ENCODE data around the gene PCP2. TPM values are rescaled to one million over a fixed set of nuclear protein-coding genes. Genes with fewer than 3 reads are reported as not detected.

The PCP2 gene
- total RNA-seq, 2 experiments from 2014 or later, result 1.9 to 2.1 TPM

DNA sequence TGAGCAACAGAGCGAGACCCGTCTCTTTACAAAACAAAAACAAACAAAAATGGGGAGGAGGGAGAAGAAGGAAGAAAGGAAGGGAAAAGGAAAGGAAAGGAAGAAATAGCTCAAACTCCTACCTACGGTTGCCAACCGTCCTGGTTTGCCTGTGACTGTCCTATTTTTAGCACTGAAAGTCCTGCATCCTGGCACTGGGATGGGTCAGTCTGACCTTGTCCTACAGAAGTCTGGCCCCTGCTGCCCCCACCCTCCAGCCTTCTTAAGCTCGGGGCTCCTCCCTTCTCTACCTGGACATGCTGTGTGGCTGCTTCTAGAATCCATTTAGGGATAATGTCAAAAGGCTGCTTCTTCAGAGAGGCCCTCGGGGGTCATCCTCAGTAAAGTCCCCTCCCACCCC is 2.2 kb upstream of the PCP2 start:
- Mint-ChIP-seq H3K9me3 (peaks cover 6% of the 10 kb centered on the region), H3K27me3 (no peaks in the 10 kb centered on the region), H3K27ac (no peak overlapping the region), H3K4me1 (peaks cover 44% of the 10 kb centered on the region), H3K36me3 (ENCODE audit: low read depth) (peaks cover 27% of the 10 kb centered on the region), H3K4me3 (peak overlapping the region; percentile 20)
- ChIA-PET POLR2A (interaction anchor here (1.1 to 1.5 kb wide), 2 partner anchors 11 to 12 kb away, joined by 3 to 4 read pairs; no protein-coding TSS in a partner anchor), CTCF (interaction anchor here (0.9 kb wide), 1 partner anchor 16 kb away, joined by 3 read pairs; no protein-coding TSS in a partner anchor)
- no peak for DNase-seq

DNA sequence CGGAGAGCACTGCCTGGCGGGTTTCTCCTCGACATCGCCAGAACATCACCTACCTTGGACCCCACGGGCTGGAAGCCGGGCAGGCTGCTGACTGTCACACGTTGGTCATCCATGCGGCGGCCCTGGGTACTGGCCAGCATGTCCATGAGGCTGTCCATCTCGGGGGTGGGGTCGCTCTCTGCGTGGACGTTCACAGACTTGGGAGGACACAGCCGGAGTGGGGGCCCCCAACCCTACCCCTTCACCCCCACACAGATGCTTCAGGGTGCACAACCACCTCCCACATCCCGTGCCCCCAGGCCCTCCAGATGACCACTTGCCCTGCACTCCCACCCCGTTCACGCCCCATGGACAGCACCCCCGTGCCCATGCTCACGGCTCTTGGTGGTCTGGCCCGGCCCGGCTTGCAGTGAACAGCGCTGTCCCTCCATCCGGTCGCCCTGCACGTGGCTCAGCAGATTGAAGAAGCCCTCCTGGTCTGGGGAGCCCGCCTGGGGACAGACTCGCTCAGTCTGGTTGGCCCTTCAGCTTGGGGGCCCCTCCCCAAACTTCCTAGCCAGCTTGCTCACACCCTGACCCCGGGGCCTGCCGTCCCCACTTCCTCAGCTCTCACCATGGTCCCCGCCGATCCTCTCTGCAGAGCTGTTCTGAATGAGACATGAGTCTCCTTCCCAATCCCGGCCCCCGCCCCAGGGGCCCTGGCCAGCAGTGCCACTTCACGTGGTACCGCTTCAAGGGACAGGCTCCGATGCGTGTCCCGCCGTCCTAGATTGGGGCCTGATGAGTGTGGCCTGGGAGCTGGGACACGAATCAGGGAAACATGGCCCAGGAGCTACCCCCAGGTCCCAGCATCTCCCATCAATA is 947 bp downstream of the PCP2 start:
- POLR2A ChIA-PET, result interaction anchor here (0.6 to 0.7 kb wide), 2 partner anchors 8 to 9 kb away, joined by 3 read pairs; no protein-coding TSS in a partner anchor
- H3K4me1 Mint-ChIP-seq, result peaks cover 48% of the 10 kb centered on the region

DNA sequence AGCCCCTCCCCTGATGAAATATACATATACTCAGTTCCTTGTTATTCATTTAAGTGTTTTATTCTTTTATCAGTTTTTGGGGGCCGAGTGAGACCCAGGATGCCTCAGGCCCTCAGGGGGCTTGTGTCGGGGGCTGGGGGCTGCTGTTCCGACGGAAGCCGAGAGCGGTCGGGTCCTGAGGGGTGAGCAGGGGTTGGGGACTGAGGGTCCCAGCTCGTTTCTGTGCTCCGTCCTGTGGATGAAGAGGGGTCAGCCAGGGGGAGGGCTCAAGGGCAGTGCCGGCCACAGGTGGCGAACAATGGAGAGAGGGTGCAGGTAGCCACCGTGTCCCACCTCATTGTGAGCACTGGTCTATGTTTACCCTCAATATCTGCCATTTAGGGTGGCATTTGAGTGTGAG is 1.9 kb downstream of the PCP2 start:
- no peaks in the 10 kb centered on the region for H3K9me3 Mint-ChIP-seq
- H3K36me3 Mint-ChIP-seq (ENCODE audit: low read depth), result peaks cover 14% of the 10 kb centered on the region
- H3K27me3 Mint-ChIP-seq, result no peaks in the 10 kb centered on the region
- peaks cover 44% of the 10 kb centered on the region for H3K4me1 Mint-ChIP-seq
- no peak overlapping the region for H3K27ac Mint-ChIP-seq
- H3K4me3 Mint-ChIP-seq, result peak overlapping the region; percentile 10
- POLR2A ChIA-PET, result interaction anchor here (0.9 to 2.4 kb wide), 2 partner anchors 13 to 17 kb away, joined by 4 to 5 read pairs; no protein-coding TSS in a partner anchor
- no peak for DNase-seq
- CTCF ChIA-PET, result no interaction called here

More for the DNA sequence above, 947 bp downstream of the PCP2 start:
- CTCF ChIA-PET, result interaction anchor here (1.2 kb wide), 1 partner anchor 48 kb away, joined by 4 read pairs; the partner anchor contains the start of gene TRAPPC5
- H3K27me3 Mint-ChIP-seq, result no peaks in the 10 kb centered on the region
- no peak for DNase-seq
- H3K9me3 Mint-ChIP-seq, result no peaks in the 10 kb centered on the region
- H3K4me3 Mint-ChIP-seq, result no peak overlapping the region
- H3K36me3 Mint-ChIP-seq (ENCODE audit: low read depth), result peaks cover 11% of the 10 kb centered on the region
- no peak overlapping the region for H3K27ac Mint-ChIP-seq

DNA sequence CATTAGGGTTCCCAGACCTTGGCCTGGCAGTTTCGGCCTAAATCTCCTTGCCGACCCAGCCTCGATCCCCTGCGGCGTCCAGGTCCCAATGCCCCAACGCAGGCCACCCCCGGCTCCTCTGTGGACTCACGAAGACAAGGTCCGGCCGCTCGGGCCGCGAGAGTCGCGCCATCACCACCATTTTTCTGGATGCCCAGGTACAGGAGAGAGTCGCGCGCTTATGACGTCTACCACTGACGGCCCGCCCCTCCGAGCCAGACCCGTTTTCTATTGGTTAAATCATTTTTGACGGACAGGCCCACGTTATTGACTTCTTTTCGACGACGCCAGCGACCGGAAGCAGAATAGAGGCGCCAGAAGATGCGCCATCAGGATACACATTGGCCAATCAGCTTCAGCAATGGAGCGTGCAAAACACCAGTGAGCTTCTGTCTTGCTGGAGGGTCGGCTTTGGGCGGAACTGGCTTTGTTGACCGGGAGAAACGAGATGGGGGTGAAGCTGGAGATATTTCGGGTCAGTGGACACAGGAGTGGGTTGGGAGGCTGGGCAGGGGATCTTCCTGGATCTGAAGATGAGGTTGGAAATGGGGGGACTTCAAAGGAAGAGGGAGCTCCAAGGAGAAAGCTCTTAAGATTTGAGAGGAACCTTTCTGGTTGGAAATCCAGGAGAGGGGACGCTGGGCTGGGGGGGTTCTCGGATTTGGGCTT is 4.0 kb downstream of the PCP2 start, which contains the start of the genes PET100 and XAB2:
Gene PET100, plus strand, starts transcription at position 447 of the 708 bp plus-strand sequence. Its CDS starts 41 bp downstream, at position 488.
Gene XAB2, minus strand, starts transcription at position 199 of the 708 bp plus-strand sequence. Its CDS starts 18 bp downstream, at position 181.
- H3K4me3 Mint-ChIP-seq, result peak within 1 kb of the TSS; percentile 99
- peaks cover 37% of the 10 kb centered on the region for H3K4me1 Mint-ChIP-seq
- peak within 1 kb of the TSS; percentile 99 for H3K27ac Mint-ChIP-seq
- H3K36me3 Mint-ChIP-seq (ENCODE audit: low read depth), result peaks cover 15% of the 10 kb centered on the region
- H3K27me3 Mint-ChIP-seq, result no peaks in the 10 kb centered on the region
- POLR2A ChIA-PET, result interaction anchor here (0.6 to 4.7 kb wide), 31 partner anchors 9 to 700 kb away, joined by 3 to 35 read pairs (median 4); partner anchors contain the start of genes ARHGEF18, MAP2K7, MCOLN1 and PNPLA6
- CTCF ChIA-PET, result interaction anchor here (0.7 to 2.1 kb wide), 8 partner anchors 23 to 530 kb away, joined by 3 to 26 read pairs (median 4); partner anchors contain the start of genes PNPLA6 and TRAPPC5
- DNase-seq, result peak; percentile 96
- no peaks in the 10 kb centered on the region for H3K9me3 Mint-ChIP-seq

DNA sequence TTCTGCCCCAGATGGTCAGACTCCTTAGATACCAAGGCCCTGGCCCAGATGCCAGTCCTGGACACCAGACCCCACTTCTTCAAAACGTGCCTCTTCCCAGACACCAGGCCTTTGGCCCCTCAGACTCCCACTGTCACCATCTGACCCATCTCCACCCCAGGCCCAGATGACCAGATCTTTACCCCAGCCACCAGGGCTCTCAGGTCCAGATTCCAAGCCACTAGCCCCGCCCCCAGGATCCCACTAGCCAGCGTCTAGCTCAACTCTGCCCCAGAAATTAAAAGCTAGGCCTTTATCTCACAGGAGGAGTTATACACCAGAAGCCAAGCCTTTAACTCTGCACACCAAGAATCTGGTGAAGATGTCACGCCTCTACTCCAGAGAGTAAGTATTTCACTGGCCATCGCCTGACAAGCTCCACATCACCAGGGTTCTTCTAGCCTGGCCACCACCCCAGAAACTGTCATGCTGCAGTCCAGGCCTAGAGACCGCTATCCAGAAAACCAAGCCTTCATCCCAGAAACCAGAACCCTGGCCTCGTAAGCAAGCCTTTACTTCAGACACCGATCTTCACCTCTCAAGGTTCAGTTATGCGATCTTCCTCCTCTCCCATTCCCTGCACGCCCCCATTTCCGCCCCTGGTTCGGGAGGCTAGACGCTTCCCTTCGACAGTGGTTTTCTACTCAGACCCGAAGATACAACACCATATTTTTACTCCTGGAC is 4.8 kb downstream of the PCP2 start:
- CTCF ChIA-PET, result interaction anchor here (1.0 to 2.1 kb wide), 6 partner anchors 24 to 529 kb away, joined by 3 to 14 read pairs (median 4); partner anchors contain the start of gene TRAPPC5
- POLR2A ChIA-PET, result interaction anchor here (0.8 to 4.7 kb wide), 19 partner anchors 9 to 559 kb away, joined by 3 to 35 read pairs (median 5); partner anchors contain the start of genes ARHGEF18, MAP2K7, MCOLN1 and PNPLA6
- peaks cover 37% of the 10 kb centered on the region for H3K4me1 Mint-ChIP-seq

DNA sequence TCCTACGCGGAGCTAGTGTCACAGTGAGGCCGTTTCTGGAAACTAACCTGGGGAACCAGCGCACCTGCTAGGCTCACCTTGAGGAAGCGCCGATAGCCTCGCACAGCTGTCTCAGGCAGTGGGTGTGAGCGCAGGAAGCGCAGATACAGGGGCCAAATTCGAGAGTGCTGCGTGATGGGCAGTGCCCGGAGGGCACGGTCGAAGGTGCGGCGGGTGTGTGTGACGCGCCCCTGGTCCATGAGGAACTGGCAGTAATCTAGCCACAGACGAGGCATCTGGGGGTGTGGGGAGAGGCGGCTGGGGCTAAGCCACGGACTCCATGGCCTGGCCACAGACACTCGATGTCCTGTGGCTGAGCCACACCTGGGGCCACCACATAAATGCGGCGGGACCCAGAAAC is 6.4 kb downstream of the PCP2 start:
- Mint-ChIP-seq H3K36me3 (ENCODE audit: low read depth) (peaks cover 26% of the 10 kb centered on the region), H3K4me1 (peaks cover 37% of the 10 kb centered on the region), H3K27ac (no peak overlapping the region), H3K9me3 (no peaks in the 10 kb centered on the region), H3K4me3 (no peak overlapping the region), H3K27me3 (no peaks in the 10 kb centered on the region)
- DNase-seq, result no peak
- ChIA-PET POLR2A (interaction anchor here (1.7 to 4.7 kb wide), 2 partner anchors 11 to 30 kb away, joined by 4 to 35 read pairs; partner anchors contain the start of gene STXBP2), CTCF (interaction anchor here (1.1 to 1.5 kb wide), 2 partner anchors 54 to 59 kb away, joined by 3 read pairs; partner anchors contain the start of gene TRAPPC5)

More for the DNA sequence above, 4.8 kb downstream of the PCP2 start:
- peak overlapping the region; percentile 99 for H3K4me3 Mint-ChIP-seq
- H3K27ac Mint-ChIP-seq, result peak overlapping the region; percentile 99
- peaks cover 17% of the 10 kb centered on the region for H3K36me3 Mint-ChIP-seq (ENCODE audit: low read depth)
- H3K27me3 Mint-ChIP-seq, result no peaks in the 10 kb centered on the region
- H3K9me3 Mint-ChIP-seq, result no peaks in the 10 kb centered on the region
- DNase-seq, result no peak

DNA sequence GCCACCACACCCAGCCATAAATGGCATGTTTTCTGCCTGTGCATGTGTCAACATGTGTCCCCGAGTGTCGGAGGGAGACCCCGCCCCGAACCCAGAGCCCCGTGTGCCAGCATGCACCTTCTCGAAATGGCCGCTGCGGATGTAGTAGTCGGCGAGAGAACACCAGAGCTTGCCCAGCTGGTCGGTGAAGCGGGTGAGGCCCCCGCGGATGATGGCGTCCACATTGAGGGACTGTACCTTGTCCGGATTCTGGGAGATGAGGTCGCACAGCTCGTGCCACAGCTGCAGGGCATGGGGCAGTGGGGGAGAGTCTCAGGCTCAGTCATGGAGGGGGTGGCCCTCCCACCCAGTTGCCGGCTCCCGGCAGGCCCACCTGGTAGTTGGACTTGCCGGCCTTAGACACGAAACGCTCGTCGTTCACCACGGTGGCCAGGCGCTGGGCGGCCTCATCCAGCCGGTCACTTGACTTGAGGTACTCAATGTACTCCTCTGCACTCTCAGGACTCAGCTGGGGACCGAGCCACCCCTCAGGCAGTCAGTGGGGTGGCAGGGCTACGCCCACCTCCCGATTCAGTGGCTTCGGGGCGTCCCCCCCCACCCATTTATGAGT is 7.7 kb downstream of the PCP2 start:
- H3K9me3 Mint-ChIP-seq, result no peaks in the 10 kb centered on the region
- H3K4me1 Mint-ChIP-seq, result peaks cover 31% of the 10 kb centered on the region
- H3K36me3 Mint-ChIP-seq (ENCODE audit: low read depth), result peaks cover 33% of the 10 kb centered on the region
- ChIA-PET POLR2A (interaction anchor here (4.7 kb wide), 1 partner anchor 12 kb away, joined by 35 read pairs; the partner anchor contains the start of gene STXBP2), CTCF (no interaction called here)
- H3K4me3 Mint-ChIP-seq, result no peak overlapping the region
- no peak for DNase-seq
- H3K27me3 Mint-ChIP-seq, result no peaks in the 10 kb centered on the region
- H3K27ac Mint-ChIP-seq, result no peak overlapping the region

DNA sequence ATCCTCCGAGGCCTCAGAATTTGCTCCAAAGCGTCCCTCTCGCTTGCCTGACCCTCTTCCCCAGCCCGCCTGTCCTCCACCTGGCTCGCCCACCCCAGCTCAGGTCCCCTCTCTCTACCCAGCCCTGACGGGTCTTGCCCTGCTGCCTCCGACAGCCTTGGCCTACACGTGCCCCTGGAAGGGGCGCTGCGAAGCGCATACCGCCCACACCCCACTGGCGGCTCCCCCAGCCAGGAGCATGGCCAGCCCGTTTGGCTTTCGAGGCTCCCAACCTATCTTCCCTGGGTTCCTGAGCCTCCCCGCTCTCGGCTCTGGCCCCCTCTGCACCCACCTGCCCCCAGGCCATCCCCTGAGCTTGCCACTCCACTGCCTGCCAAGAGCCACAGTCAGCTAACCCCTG is 8.7 kb downstream of the PCP2 start:
- CTCF ChIA-PET, result no interaction called here
- POLR2A ChIA-PET, result interaction anchor here (1.0 to 1.2 kb wide), 2 partner anchors 8 to 11 kb away, joined by 3 to 4 read pairs; no protein-coding TSS in a partner anchor
- H3K36me3 Mint-ChIP-seq (ENCODE audit: low read depth), result peaks cover 33% of the 10 kb centered on the region
- DNase-seq, result no peak
- H3K4me3 Mint-ChIP-seq, result no peak overlapping the region
- H3K27ac Mint-ChIP-seq, result no peak overlapping the region
- H3K9me3 Mint-ChIP-seq, result no peaks in the 10 kb centered on the region
- H3K27me3 Mint-ChIP-seq, result no peaks in the 10 kb centered on the region
- peaks cover 23% of the 10 kb centered on the region for H3K4me1 Mint-ChIP-seq

DNA sequence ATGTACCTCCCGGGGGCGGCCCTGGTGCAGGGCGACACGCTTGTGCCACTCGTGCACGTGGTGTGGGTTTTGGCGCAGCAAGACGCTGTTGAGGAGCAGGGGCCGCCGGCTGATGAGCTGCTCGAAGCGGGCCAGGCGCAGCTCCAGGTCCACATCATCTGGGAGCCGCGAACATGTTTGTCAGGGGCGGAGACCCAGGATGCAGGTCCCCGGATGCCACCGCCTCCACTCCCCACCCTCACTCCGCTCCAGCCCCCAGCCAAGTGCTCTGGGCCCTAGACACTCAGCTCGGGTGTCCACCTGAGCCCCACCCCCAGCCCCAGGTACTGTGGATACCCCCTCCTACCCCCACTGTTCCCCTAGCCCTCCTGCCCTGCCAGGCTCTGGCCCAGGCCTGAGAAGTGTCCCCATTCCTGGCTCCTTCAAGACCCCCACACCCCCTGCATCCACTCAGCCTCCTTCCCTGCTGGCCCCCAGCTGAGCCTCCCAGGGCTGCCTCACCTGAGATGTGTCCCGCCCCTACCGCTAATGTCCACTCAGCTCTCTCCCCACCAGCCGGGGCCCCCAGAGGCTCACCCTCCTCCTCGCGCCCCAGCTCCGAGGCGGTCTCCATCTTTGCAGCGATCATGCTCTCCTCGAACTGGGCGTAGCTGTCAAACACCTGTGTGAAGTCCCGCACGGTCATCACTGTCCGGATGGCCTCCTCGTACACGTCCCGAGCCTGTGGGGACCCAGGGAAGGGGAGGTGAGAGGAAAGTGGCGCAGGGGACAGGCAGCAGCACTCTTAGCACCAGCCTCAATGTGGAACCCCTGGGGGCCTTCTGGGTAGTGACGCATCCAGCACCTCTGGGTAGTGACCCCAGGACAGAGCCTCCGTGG is 9.6 kb downstream of the PCP2 start:
- no peak for DNase-seq
- no peaks in the 10 kb centered on the region for H3K27me3 Mint-ChIP-seq
- H3K4me3 Mint-ChIP-seq, result no peak overlapping the region
- no peak overlapping the region for H3K27ac Mint-ChIP-seq
- ChIA-PET CTCF (no interaction called here), POLR2A (interaction anchor here (1.0 to 1.2 kb wide), 3 partner anchors 9 to 11 kb away, joined by 3 to 4 read pairs (median 3); no protein-coding TSS in a partner anchor)
- peaks cover 14% of the 10 kb centered on the region for H3K4me1 Mint-ChIP-seq
- no peaks in the 10 kb centered on the region for H3K9me3 Mint-ChIP-seq
- peaks cover 26% of the 10 kb centered on the region for H3K36me3 Mint-ChIP-seq (ENCODE audit: low read depth)

DNA sequence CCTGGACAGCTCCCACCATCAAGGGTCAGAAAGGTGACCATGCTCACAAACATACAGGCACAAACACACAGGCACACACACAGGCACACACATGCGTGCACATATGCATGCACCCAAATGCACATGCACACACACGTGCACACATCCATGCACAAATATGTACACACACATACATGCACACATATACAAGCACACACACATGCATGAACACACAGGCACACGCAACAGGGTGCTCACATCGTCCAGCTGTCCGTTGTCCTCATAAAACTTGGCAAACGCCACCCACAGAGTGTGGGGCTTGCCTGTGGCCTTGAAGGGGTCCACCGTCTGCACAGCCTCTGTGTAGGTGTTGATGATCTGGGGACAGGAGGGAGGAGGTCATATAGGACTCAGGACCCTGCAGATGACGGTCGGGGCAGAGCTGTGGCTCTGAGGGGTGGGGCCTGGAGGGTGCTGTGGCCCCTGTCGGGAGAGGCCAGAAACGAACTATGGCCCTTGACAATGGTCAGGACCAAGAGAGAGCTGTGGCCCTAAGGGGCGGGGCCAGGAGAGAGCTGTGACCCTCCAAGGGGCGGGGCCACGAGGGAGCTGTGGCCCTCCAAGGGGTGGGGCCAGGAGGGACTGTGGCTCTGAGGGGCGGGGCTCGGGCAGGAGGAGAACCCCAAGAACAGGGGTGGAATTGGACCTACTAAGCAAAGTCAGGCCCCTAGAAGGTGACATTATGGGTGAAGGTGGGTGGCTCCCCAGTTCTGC is 10.4 kb downstream of the PCP2 start:
- no peak for DNase-seq
- H3K27ac Mint-ChIP-seq, result no peak overlapping the region
- H3K4me3 Mint-ChIP-seq, result no peak overlapping the region
- peaks cover 6% of the 10 kb centered on the region for H3K4me1 Mint-ChIP-seq
- no peaks in the 10 kb centered on the region for H3K9me3 Mint-ChIP-seq
- ChIA-PET POLR2A (interaction anchor here (1.0 to 1.2 kb wide), 3 partner anchors 10 to 14 kb away, joined by 3 read pairs; partner anchors contain the start of genes PCP2 and STXBP2), CTCF (no interaction called here)
- H3K36me3 Mint-ChIP-seq (ENCODE audit: low read depth), result peaks cover 30% of the 10 kb centered on the region
- no peaks in the 10 kb centered on the region for H3K27me3 Mint-ChIP-seq

Data from activated CD4-positive, alpha-beta memory T cell treated with anti-CD3 and anti-CD28 coated beads, Interleukin-2, amount 10 ng/mL, durations not matched to agents 7 days and 5 days (primary cell).